NCI-H2029 treated with DMSO at 0.1 percent for 48 hours (cell line): ENCODE measurements around the gene CATSPERE.

ENCODE experiments used
- DNase-seq: peaks from one replicate; lab custom pipeline; 2025; lab: John Stamatoyannopoulos, UW

Gene CATSPERE, protein sequence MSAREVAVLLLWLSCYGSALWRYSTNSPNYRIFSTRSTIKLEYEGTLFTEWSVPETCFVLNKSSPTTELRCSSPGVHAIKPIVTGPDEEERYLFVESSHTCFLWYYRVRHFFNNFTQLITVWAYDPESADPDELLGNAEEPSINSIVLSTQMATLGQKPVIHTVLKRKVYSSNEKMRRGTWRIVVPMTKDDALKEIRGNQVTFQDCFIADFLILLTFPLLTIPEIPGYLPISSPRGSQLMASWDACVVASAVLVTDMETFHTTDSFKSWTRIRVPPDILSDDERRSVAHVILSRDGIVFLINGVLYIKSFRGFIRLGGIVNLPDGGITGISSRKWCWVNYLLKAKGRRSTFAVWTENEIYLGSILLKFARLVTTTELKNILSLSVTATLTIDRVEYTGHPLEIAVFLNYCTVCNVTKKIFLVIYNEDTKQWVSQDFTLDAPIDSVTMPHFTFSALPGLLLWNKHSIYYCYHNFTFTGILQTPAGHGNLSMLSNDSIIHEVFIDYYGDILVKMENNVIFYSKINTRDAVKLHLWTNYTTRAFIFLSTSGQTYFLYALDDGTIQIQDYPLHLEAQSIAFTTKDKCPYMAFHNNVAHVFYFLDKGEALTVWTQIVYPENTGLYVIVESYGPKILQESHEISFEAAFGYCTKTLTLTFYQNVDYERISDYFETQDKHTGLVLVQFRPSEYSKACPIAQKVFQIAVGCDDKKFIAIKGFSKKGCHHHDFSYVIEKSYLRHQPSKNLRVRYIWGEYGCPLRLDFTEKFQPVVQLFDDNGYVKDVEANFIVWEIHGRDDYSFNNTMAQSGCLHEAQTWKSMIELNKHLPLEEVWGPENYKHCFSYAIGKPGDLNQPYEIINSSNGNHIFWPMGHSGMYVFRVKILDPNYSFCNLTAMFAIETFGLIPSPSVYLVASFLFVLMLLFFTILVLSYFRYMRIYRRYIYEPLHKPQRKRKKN

GRCh38 chr1:244461245-244462071 lies at the start of gene CATSPERE:
TSS of gene CATSPERE (plus strand) at chr1:244461273. CDS start at chr1:244461430, 157 bp downstream.
- DNase-seq: peak; percentile 40

DNA sequence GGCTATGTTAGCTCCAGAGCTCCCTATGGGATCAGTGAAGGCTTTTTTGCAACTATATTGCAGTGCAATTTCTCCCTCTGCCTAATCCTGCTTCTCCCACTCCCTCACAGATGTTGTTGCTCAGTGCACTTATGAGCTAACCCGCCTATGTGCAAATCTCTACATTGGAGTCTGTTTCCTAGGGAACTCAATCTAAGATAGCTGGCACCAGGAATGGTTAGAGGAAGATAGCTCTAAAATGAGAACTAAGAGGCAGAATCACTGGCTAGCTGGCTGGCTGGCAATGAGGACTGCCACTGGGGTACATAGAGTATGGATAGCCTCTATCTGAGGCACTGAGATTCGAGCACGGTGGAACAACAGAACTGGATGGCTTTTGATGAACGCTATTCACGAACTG lies 48.9 kb upstream of the CATSPERE start:
- DNase-seq: no peak

- DNase-seq: no peak
These were observed 47.3 kb upstream of the CATSPERE start for GRCh38 chr1:244413736-244414135.

GRCh38 chr1:244414543-244414942 lies 46.5 kb upstream of the CATSPERE start:
- DNase-seq: no peak

GRCh38 chr1:244419024-244419423 lies 42.0 kb upstream of the CATSPERE start:
- no peak for DNase-seq

GRCh38 chr1:244422174-244422573 lies 38.9 kb upstream of the CATSPERE start:
- no peak for DNase-seq

- DNase-seq: no peak
These were observed 36.3 kb upstream of the CATSPERE start for GRCh38 chr1:244424649-244425334.

- DNase-seq: no peak
These were observed 33.4 kb upstream of the CATSPERE start for GRCh38 chr1:244427647-244428046.

DNA sequence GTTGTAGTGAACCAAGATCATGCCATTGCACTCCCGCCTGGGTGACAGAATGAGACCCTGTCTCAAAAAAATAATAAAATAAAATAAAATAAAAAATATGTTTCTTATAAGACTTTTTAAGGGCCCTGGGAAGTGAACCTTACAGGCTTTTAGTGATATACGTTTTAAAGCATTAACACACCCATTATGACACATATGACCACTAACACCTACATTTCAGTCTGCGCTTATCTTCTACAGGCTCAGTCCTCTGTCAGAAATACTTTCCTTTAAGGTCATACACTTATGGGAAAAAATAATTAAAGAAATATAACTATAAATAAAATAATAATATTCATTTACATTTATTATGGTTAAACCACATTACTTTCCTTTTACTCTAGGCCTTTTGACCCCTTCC lies 31.3 kb upstream of the CATSPERE start:
- no peak for DNase-seq

DNA sequence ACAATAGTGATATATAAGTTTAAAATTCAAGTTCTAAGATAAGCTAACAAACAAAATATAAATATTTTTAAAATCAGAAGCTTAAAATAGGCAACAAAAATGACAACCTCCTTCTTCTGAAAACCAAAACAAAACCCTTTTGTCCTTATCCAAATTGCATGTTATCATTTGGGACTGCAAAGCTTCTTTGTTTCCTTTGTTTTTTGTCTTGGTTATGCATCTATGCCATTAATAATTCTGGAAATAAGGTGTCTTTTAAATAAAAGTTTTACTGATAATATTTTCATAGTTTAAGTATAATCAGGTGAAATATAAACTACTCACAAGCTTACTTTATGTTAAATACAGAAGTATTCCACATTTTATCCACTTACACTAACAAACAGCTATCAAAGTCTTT lies 29.9 kb upstream of the CATSPERE start:
- no peak for DNase-seq

- no peak for DNase-seq
These were observed 25.4 kb upstream of the CATSPERE start for GRCh38 chr1:244435562-244436205.

- no peak for DNase-seq
These were observed 24.6 kb upstream of the CATSPERE start for GRCh38 chr1:244436336-244437085.

GRCh38 chr1:244437086-244437468 lies 24.0 kb upstream of the CATSPERE start:
- DNase-seq: no peak

- DNase-seq: no peak
These were observed 21.6 kb upstream of the CATSPERE start for GRCh38 chr1:244439391-244440032.

GRCh38 chr1:244442850-244443249 lies 18.2 kb upstream of the CATSPERE start:
- DNase-seq: no peak

DNA sequence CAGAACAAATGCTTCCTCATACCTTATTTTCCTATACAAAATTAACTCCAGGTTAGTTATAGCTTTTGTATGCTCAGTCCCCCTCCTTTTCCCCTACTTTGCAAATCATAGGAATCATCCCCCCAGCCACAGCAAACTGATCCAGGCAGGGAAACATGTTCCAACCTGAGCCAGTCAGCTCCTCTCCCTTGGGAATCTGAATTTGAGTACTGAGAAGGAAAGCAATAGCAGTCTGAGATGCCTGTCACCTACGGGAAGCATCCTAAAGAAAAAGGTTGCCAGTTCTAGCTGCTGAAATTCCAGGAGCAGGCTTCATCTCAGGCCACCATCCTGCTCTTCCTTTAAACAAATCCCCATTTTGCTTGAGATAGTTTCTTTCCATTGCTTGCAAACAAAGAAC lies 16.2 kb upstream of the CATSPERE start:
- no peak for DNase-seq

GRCh38 chr1:244445320-244446181 lies 15.5 kb upstream of the CATSPERE start:
- no peak for DNase-seq

GRCh38 chr1:244447024-244447423 lies 14.0 kb upstream of the CATSPERE start:
- DNase-seq: no peak

- no peak for DNase-seq
These were observed 13.5 kb upstream of the CATSPERE start for GRCh38 chr1:244447552-244447951.
